Colonic mucosa (tissue), 4 donors: Measurements from ENCODE around the gene LUC7L3. TPM values are rescaled to one million over a fixed set of nuclear protein-coding genes. Genes with fewer than 3 reads are reported as not detected.
A peak's percentile ranks its signal among the peaks of the same experiment; 100 is the strongest.

Experiments used
- DNase-seq: peaks from one replicate; pipeline ENCODE4 v3.0.0-alpha.2; 2020
- H3K27ac ChIP-seq: fragments of 200-600 bp; one replicate; pipeline ENCODE4 v1.8.0; 2021
- H3K27me3 ChIP-seq: fragments of 200-600 bp; one replicate; pipeline ENCODE4 v1.8.0; 2021
- H3K36me3 ChIP-seq: fragments of 200-600 bp; one replicate; pipeline ENCODE4 v1.8.0; 2021
- H3K4me1 ChIP-seq: fragments of 200-600 bp; one replicate; pipeline ENCODE4 v1.8.0; 2021; ENCODE audit warnings: mild to moderate bottlenecking
- H3K4me3 ChIP-seq: fragments of 200-600 bp; one replicate; pipeline ENCODE4 v1.8.0; 2021
- H3K9ac ChIP-seq, 2 donors: one replicate each; pipeline ENCODE4 v1.7.0; 2013; ENCODE audit warnings: control low read depth in 2 of 2, low read depth in 2 of 2, low read length in 2 of 2
- H3K9me3 ChIP-seq: fragments of 200-600 bp; one replicate; pipeline ENCODE4 v1.8.0; 2021
- intact Hi-C: fragments of 100-400 bp; cut with DNase I; formaldehyde crosslinking; loops from one replicate; pipeline ENCODE4 v1.14.1; 2022
- total RNA-seq, 2 donors: library from RNA; stranded (reverse); fragmentation: NEBNext Ultra II Directional in 1 of 2; extraction: Animal tissue kit (Norgen Biotek cat#: 25700) in 1 of 2; gene quantifications; one replicate each; pipeline ENCODE4 v1.2.1, GENCODE V29; 2021
- TF ChIP-seq, protein P1 (sequence below): fragments of 200-600 bp; IDR thresholded peaks from one replicate; pipeline ENCODE4 v1.8.0; 2022; ENCODE audit warnings: antibody characterized with exemption, mild to moderate bottlenecking
- donor health status: healthy.
- donor health status: DM: no; HTN: no; CAD: no.
- donor health status: DM: no; HTN: no; CAD: no.

Gene LUC7L3
- total RNA-seq, 2 donors from 2014 or later, result 73.0 to 88.3 TPM

DNA sequence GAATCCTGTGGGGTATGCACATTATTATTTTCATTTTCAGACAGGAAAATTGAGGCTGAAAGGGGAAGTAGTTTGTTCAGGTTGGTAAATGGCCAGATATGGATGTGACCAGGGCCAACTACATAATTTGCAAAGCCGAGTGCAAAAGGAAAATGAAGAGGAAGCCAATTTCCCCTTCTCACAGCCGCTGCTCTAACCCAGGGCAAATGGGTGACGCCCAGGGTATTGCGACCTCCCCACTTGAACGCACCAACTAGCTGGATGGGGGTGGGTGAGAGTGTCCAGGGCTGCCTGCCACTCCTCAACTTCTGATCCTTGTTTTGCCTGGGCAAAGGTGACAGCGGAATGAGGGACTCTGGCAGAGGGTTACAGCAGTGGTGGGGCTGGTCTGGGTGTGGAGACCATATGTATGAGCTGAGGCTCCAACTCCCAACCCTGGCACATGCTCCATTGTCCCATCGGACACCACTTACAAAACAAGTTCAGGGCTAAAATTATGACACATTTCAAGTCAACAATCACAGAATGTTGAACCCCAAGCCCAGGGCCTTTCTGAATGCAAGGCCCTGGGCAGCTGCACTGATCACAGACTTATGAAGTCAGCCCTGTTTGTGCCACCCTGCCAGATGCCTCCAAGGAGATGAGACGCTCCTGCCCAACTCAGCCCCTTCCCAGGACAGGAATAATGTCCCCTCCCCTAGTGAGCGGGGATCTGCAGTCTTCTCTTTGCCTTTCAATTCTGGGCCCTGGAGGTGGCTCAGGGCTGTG, 46.2 kb downstream of the LUC7L3 start:
- no peaks in the 10 kb centered on the region for H3K27me3 ChIP-seq
- peak overlapping the region; percentile 13 for H3K4me3 ChIP-seq
- H3K27ac ChIP-seq, result peak overlapping the region; percentile 83
- TF ChIP-seq, protein P1, sequence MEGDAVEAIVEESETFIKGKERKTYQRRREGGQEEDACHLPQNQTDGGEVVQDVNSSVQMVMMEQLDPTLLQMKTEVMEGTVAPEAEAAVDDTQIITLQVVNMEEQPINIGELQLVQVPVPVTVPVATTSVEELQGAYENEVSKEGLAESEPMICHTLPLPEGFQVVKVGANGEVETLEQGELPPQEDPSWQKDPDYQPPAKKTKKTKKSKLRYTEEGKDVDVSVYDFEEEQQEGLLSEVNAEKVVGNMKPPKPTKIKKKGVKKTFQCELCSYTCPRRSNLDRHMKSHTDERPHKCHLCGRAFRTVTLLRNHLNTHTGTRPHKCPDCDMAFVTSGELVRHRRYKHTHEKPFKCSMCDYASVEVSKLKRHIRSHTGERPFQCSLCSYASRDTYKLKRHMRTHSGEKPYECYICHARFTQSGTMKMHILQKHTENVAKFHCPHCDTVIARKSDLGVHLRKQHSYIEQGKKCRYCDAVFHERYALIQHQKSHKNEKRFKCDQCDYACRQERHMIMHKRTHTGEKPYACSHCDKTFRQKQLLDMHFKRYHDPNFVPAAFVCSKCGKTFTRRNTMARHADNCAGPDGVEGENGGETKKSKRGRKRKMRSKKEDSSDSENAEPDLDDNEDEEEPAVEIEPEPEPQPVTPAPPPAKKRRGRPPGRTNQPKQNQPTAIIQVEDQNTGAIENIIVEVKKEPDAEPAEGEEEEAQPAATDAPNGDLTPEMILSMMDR, result no peak
- H3K4me1 ChIP-seq, result peaks cover 8% of the 10 kb centered on the region
- intact Hi-C loops, result loop anchor here (5.0 kb wide), 1 partner anchor 43 kb away; no protein-coding TSS in a partner anchor
- no peaks in the 10 kb centered on the region for H3K9me3 ChIP-seq
- peak; percentile 80 for DNase-seq
- H3K9ac ChIP-seq, result peak overlapping the region; percentile 78 to 93
- H3K36me3 ChIP-seq, result no peaks in the 10 kb centered on the region

DNA sequence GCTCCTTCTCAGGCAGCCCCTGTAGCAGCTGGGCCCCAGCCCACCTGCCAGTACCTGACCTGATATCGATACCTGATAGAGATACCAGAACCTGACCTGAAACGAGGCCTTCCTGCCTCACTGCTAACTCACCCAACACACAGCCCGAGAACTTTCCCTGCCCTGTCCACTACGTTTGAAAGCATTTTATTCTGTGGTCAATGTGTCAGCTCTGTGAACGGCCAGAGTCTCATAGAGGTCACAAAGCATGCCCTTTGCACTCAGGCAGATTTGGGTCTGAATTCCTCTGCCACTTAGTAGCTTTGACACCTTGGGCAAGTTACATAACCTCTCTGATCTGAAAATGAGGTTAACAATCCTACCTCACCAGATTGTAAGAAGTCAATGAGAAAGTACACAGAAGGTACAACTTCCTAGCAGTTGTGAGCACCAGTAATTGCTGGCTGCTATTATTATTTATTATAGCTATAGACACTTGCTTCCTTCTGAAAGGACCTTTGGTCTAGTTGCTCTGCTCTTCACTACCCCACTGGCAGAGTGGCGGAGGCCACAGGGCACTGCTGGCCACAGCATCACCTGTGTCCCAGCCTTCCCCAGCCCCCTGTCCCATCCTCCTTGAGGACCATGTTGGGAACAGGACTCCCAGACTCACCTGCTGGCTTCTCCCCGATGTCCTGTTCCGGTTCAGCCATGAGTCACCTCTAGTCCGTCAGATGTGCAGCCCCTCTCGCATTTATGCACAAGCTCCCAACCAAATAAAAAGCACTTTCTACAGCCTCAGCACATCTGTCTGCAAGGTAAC, 47.0 kb downstream of the LUC7L3 start:
- Histone ChIP-seq H3K27me3 (no peaks in the 10 kb centered on the region), H3K9ac (peak overlapping the region; percentile 78 to 93), H3K4me1 (peaks cover 8% of the 10 kb centered on the region), H3K36me3 (no peaks in the 10 kb centered on the region), H3K9me3 (no peaks in the 10 kb centered on the region), H3K4me3 (peak overlapping the region; percentile 13), H3K27ac (peak overlapping the region; percentile 83)
- intact Hi-C loops, result loop anchor here (5.0 kb wide), 1 partner anchor 44 kb away; no protein-coding TSS in a partner anchor
- TF ChIP-seq, protein P1, result no peak
- DNase-seq, result no peak

DNA sequence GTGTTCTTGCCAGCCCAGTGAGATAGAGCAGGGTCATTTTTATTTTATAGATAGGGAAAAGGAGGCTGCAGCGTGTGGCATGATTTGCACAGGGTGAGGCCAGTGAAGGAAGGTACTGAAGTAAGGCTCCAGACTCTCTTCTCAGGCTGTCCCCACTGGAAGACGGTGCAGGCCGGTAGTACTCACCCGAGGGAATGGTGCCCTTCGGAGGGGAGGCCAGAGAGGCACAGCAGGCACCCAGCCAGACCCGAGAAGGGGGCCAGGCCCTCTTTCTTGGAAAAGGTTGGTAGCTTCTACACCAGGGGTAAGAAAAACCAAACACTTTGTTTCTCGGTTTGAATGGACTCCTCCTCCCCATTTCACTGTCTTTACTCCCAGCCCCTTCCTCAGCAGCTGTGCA, 47.6 kb downstream of the LUC7L3 start:
- Histone ChIP-seq H3K27me3 (no peaks in the 10 kb centered on the region), H3K27ac (peak overlapping the region; percentile 83), H3K4me3 (peak overlapping the region; percentile 13), H3K9me3 (no peaks in the 10 kb centered on the region), H3K9ac (peak overlapping the region; percentile 40 to 93), H3K4me1 (peaks cover 8% of the 10 kb centered on the region), H3K36me3 (no peaks in the 10 kb centered on the region)
- intact Hi-C loops, result loop anchor here (5.0 kb wide), 1 partner anchor 45 kb away; no protein-coding TSS in a partner anchor
- DNase-seq, result peak; percentile 44
- TF ChIP-seq, protein P1, result no peak

DNA sequence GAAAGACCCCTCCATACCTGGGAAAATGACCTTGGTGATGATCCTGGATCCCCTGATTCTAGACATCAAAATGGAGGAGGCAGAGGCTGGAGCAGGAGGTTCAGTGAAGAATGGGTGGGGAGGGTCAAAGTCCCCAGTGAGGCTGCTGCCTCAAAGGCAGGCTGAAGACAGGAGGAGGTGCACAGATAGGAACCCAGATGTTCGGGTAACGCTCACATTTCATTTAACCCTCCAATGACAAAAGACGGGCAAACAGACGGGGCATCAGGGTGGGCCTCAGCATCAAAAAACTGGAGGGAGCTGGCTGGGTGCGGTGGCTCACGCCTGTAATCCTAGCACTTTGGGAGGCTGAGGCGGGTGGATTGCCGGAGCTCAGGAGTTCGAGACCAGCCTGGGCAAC, 48.0 kb downstream of the LUC7L3 start, which contains the start of gene ANKRD40CL:
Gene ANKRD40CL (minus strand): TSS at position 73 of the 400 bp plus-strand sequence. CDS start 605 bp downstream, outside the sequence.
- peak; percentile 77 for DNase-seq
- Histone ChIP-seq H3K4me3 (peak within 1 kb of the TSS; percentile 13), H3K36me3 (no peaks in the 10 kb centered on the region)

More for the DNA sequence above, 48.0 kb downstream of the LUC7L3 start, which contains the start of gene ANKRD40CL:
- Histone ChIP-seq H3K9ac (peak within 1 kb of the TSS; percentile 40 to 93), H3K4me1 (peaks cover 8% of the 10 kb centered on the region), H3K9me3 (no peaks in the 10 kb centered on the region), H3K27me3 (no peaks in the 10 kb centered on the region), H3K27ac (peak within 1 kb of the TSS; percentile 83)
- TF ChIP-seq, protein P1, result no peak
- intact Hi-C loops, result loop anchor here (5.0 kb wide), 1 partner anchor 45 kb away; no protein-coding TSS in a partner anchor
